Mesendoderm (in vitro differentiated cells): ENCODE measurements around the gene EHBP1.
"Not testable (repeated sequence)": the region's sequence is repeated elsewhere in the genome, so short reads cannot be mapped to it uniquely, and the experiment has no call there.

Experiments used
- DNase-seq: peaks from one replicate; pipeline ENCODE4 v3.0.0; 2013
- H2AK5ac ChIP-seq: 2 replicates; pipeline ENCODE4 v1.6.1; 2013; ENCODE audit warnings: low read length, inconsistent platforms
- H2BK120ac ChIP-seq: 2 replicates; pipeline ENCODE4 v1.6.1; 2013; ENCODE audit warnings: low read depth, mild to moderate bottlenecking, low read length, moderate library complexity, mixed read lengths
- H2BK15ac ChIP-seq: replicated peaks from 2 replicates; pipeline ENCODE4 v1.6.1; 2013; ENCODE audit warnings: low read depth, mild to moderate bottlenecking, moderate library complexity
- H2BK5ac ChIP-seq: 2 replicates; pipeline ENCODE4 v1.6.1; 2013; ENCODE audit warnings: low read length, inconsistent platforms
- H3K18ac ChIP-seq: 2 replicates; pipeline ENCODE4 v1.6.1; 2013; ENCODE audit warnings: mild to moderate bottlenecking, low read length, mixed read lengths
- H3K23ac ChIP-seq: one replicate; pipeline ENCODE4 v1.6.1; 2013; ENCODE audit warnings: low read length
- H3K27ac ChIP-seq: 2 replicates; pipeline ENCODE4 v1.5.1; 2013; ENCODE audit warnings: low read depth, mild to moderate bottlenecking, inconsistent platforms, low read length, moderate library complexity
- H3K27me3 ChIP-seq: 2 replicates; pipeline ENCODE4 v1.6.1; 2013; ENCODE audit warnings: low read length, control low read depth, mild to moderate bottlenecking, inconsistent platforms; ENCODE audit not compliant: insufficient read depth, poor library complexity
- H3K36me3 ChIP-seq: 2 replicates; pipeline ENCODE4 v1.6.1; 2013; ENCODE audit warnings: low read length, inconsistent platforms; ENCODE audit not compliant: control insufficient read depth, insufficient read depth
- H3K4ac ChIP-seq: one replicate; pipeline ENCODE4 v1.6.1; 2013; ENCODE audit warnings: low read depth, mild to moderate bottlenecking, low read length, moderate library complexity
- H3K4me1 ChIP-seq: 2 replicates; pipeline ENCODE4 v1.6.1; 2013; ENCODE audit warnings: low read depth, low read length, inconsistent platforms; ENCODE audit not compliant: control insufficient read depth
- H3K4me2 ChIP-seq: 2 replicates; pipeline ENCODE4 v1.6.1; 2013; ENCODE audit warnings: low read length
- H3K4me3 ChIP-seq: 2 replicates; pipeline ENCODE4 v1.5.1; 2013; ENCODE audit warnings: mild to moderate bottlenecking, low read length
- H3K56ac ChIP-seq: one replicate; pipeline ENCODE4 v1.6.1; 2013; ENCODE audit warnings: low read length
- H3K79me1 ChIP-seq: 2 replicates; pipeline ENCODE4 v1.6.1; 2013; ENCODE audit warnings: low read length, inconsistent platforms
- H3K79me2 ChIP-seq: 2 replicates; pipeline ENCODE4 v1.6.1; 2013; ENCODE audit warnings: mild to moderate bottlenecking, low read length; ENCODE audit not compliant: control insufficient read depth, insufficient read depth
- H3K9ac ChIP-seq: 2 replicates; pipeline ENCODE4 v1.6.1; 2013; ENCODE audit warnings: low read length, inconsistent platforms
- H4K5ac ChIP-seq: one replicate; pipeline ENCODE4 v1.6.1; 2013; ENCODE audit warnings: low read length
- H4K8ac ChIP-seq: one replicate; pipeline ENCODE4 v1.6.1; 2013; ENCODE audit warnings: low read depth, mild to moderate bottlenecking, control low read depth, low read length, moderate library complexity
- WGBS: extraction: QIAGEN DNeasy Blood & Tissue Kit; methylation state at CpG from one replicate; pipeline ENCODE4 v1.1.7; 2013; ENCODE audit warnings: low lambda C conversion rate, missing lambda C conversion rate; ENCODE audit not compliant: insufficient coverage; ENCODE audit errors: extremely low coverage; 5-methylcytosine and 5-hydroxymethylcytosine counted together

EHBP1 gene

DNA sequence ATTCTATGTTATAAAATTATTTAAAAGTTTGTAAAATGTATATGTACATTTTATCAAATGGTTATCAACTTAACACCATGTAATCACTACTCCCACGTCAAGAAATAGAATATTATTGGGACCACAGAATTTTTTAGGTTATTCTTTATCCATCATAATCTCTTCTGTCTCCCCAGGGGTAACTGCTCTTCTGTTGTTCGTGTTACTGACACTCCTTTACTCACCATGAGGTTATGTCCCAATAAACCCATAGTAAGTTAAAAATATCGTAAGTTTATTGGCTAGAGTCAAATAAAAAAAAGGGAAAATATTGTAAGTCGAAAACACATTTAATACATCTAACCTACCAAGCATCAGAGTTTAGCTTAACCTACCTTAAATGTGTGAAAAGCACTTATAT is 359.1 kb downstream of the EHBP1 start:
- H3K4me2 ChIP-seq: no peak overlapping the region
- peaks cover 3% of the 10 kb centered on the region for H3K27me3 ChIP-seq
- H3K4me3 ChIP-seq: no peak overlapping the region
- no peaks in the 10 kb centered on the region for H3K79me2 ChIP-seq
- H2BK5ac ChIP-seq: no peak overlapping the region
- H3K18ac ChIP-seq: no peak overlapping the region
- H4K8ac ChIP-seq: no peak overlapping the region
- no peak overlapping the region for H2BK120ac ChIP-seq
- no peak overlapping the region for H2AK5ac ChIP-seq
- no peak overlapping the region for H3K4ac ChIP-seq
- no peak overlapping the region for H2BK15ac ChIP-seq
- H3K79me1 ChIP-seq: no peaks in the 10 kb centered on the region
- no peak for DNase-seq
- no peak overlapping the region for H3K27ac ChIP-seq
- no peak overlapping the region for H4K5ac ChIP-seq
- H3K56ac ChIP-seq: no peak overlapping the region
- WGBS: no CpG with 5 or more reads among the region's 4 CpGs
- no peak overlapping the region for H3K23ac ChIP-seq
- H3K9ac ChIP-seq: no peak overlapping the region
- H3K36me3 ChIP-seq: no peaks in the 10 kb centered on the region
- H3K4me1 ChIP-seq: peaks cover 2% of the 10 kb centered on the region

DNA sequence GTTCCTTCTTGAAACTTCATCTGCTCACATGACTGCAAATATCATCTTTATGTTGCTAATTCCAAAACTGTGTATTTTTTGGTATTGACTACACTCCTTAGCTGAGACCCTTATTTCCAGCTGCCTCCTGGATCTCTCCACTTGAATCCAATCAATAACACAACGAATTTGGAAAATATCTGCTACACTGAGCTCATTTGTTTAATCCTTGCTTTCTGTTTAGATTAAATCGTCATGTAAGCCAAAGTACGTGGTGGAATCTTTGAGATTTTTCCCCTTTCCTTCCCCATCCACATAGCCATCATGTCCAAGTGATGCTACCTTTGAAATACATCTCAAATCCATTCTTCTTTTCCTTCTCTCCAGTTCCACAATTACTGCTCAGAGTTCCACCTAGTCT is 360.8 kb downstream of the EHBP1 start:
- no peak overlapping the region for H4K8ac ChIP-seq
- no peak overlapping the region for H3K23ac ChIP-seq
- H3K4me2 ChIP-seq: no peak overlapping the region
- no CpG with 5 or more reads among the region's 3 CpGs for WGBS
- no peak overlapping the region for H3K27ac ChIP-seq
- no peak overlapping the region for H3K9ac ChIP-seq
- no peaks in the 10 kb centered on the region for H3K79me2 ChIP-seq
- H3K56ac ChIP-seq: no peak overlapping the region
- no peak overlapping the region for H3K18ac ChIP-seq
- H2BK15ac ChIP-seq: no peak overlapping the region
- no peak overlapping the region for H3K4ac ChIP-seq
- no peak overlapping the region for H2AK5ac ChIP-seq
- no peaks in the 10 kb centered on the region for H3K36me3 ChIP-seq
- no peak overlapping the region for H4K5ac ChIP-seq
- no peaks in the 10 kb centered on the region for H3K79me1 ChIP-seq
- H2BK120ac ChIP-seq: no peak overlapping the region
- DNase-seq: no peak
- H3K4me1 ChIP-seq: no peaks in the 10 kb centered on the region
- H3K27me3 ChIP-seq: no peaks in the 10 kb centered on the region
- no peak overlapping the region for H2BK5ac ChIP-seq
- H3K4me3 ChIP-seq: no peak overlapping the region

DNA sequence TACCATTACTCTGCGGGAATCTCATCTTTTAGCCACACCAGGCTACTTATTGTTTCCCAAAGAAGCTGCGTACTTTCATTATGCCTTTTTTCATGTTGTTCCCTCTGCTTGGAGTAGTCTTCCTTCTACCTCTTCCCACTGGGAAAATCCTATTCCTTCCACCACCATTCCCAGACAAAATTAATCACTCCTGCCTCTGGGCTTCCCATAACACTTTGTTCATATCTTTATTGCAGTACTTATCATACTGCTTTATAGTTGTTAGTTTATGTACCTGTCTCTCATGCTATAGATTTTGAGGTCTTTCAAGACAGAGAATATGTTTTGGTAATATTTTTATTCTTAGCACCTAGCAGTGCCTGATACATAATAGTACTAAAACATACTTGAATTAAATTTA is 361.3 kb downstream of the EHBP1 start:
- H3K4me2 ChIP-seq: no peak overlapping the region
- no peak overlapping the region for H4K8ac ChIP-seq
- H2BK5ac ChIP-seq: no peak overlapping the region
- H3K9ac ChIP-seq: no peak overlapping the region
- H2BK120ac ChIP-seq: no peak overlapping the region
- H4K5ac ChIP-seq: no peak overlapping the region
- no peak overlapping the region for H3K18ac ChIP-seq
- no peak overlapping the region for H2AK5ac ChIP-seq
- WGBS: no CpG with 5 or more reads among the region's 2 CpGs
- no peaks in the 10 kb centered on the region for H3K36me3 ChIP-seq
- H3K79me2 ChIP-seq: no peaks in the 10 kb centered on the region
- no peak overlapping the region for H3K27ac ChIP-seq
- H3K4me1 ChIP-seq: no peaks in the 10 kb centered on the region
- H3K79me1 ChIP-seq: no peaks in the 10 kb centered on the region
- H3K23ac ChIP-seq: no peak overlapping the region
- no peak overlapping the region for H3K56ac ChIP-seq
- H3K27me3 ChIP-seq: no peaks in the 10 kb centered on the region
- no peak overlapping the region for H2BK15ac ChIP-seq
- DNase-seq: no peak
- no peak overlapping the region for H3K4ac ChIP-seq
- H3K4me3 ChIP-seq: no peak overlapping the region

DNA sequence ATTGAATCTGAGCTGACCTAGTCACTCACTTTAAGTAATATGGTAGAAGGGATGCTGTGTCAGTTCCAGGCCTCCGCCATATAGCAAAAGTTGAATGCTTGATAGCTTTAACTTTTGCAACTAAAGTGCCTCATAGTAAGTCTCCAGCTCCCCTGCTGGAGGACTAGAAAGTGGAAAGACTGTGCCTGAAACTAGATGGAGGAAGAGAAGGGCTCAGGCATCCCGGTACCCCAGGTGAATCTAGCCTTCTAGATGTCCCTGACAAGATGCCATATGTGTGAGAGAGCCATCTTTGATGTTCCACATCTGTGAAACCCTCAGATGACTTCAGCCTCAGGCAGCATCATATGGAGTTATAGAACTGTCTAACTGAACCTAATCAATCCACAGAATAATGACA is 366.2 kb downstream of the EHBP1 start:
- H4K8ac ChIP-seq: no peak overlapping the region
- H3K27ac ChIP-seq: no peak overlapping the region
- H3K18ac ChIP-seq: no peak overlapping the region
- WGBS: no CpG with 5 or more reads among the region's 2 CpGs
- no peak overlapping the region for H3K4me2 ChIP-seq
- H3K4ac ChIP-seq: no peak overlapping the region
- no peaks in the 10 kb centered on the region for H3K79me1 ChIP-seq
- DNase-seq: no peak
- no peak overlapping the region for H3K9ac ChIP-seq
- H3K56ac ChIP-seq: no peak overlapping the region
- no peaks in the 10 kb centered on the region for H3K36me3 ChIP-seq
- H2BK5ac ChIP-seq: no peak overlapping the region
- no peak overlapping the region for H3K4me3 ChIP-seq
- no peaks in the 10 kb centered on the region for H3K4me1 ChIP-seq
- H2BK15ac ChIP-seq: no peak overlapping the region
- H4K5ac ChIP-seq: no peak overlapping the region
- H2AK5ac ChIP-seq: no peak overlapping the region
- H2BK120ac ChIP-seq: no peak overlapping the region
- H3K79me2 ChIP-seq: no peaks in the 10 kb centered on the region
- H3K23ac ChIP-seq: no peak overlapping the region
- H3K27me3 ChIP-seq: no peaks in the 10 kb centered on the region

GRCh38 chr2:63073994-63074393 is 368.5 kb downstream of the EHBP1 start:
- Histone ChIP-seq H3K4me3 (no peak overlapping the region), H3K79me1 (no peaks in the 10 kb centered on the region), H3K18ac (no peak overlapping the region), H2BK120ac (no peak overlapping the region), H3K4me2 (no peak overlapping the region), H3K4me1 (no peaks in the 10 kb centered on the region), H2BK15ac (no peak overlapping the region), H3K27me3 (no peaks in the 10 kb centered on the region), H2AK5ac (no peak overlapping the region), H3K79me2 (no peaks in the 10 kb centered on the region), H3K27ac (no peak overlapping the region), H4K8ac (no peak overlapping the region), H3K56ac (no peak overlapping the region), H3K4ac (no peak overlapping the region), H2BK5ac (no peak overlapping the region), H3K9ac (no peak overlapping the region), H3K23ac (no peak overlapping the region), H4K5ac (no peak overlapping the region), H3K36me3 (no peaks in the 10 kb centered on the region)
- DNase-seq: no peak
- WGBS: no CpG with 5 or more reads among the region's 3 CpGs

GRCh38 chr2:63074399-63074798 is 368.9 kb downstream of the EHBP1 start:
- not testable (repeated sequence) for H4K8ac ChIP-seq, H3K4me1 ChIP-seq, H3K79me2 ChIP-seq, H3K4me2 ChIP-seq, H2BK15ac ChIP-seq, H3K27me3 ChIP-seq, H3K27ac ChIP-seq, H4K5ac ChIP-seq, DNase-seq, H3K4me3 ChIP-seq, H2BK5ac ChIP-seq, H3K18ac ChIP-seq, H3K9ac ChIP-seq, H3K56ac ChIP-seq, H2AK5ac ChIP-seq, H2BK120ac ChIP-seq, H3K36me3 ChIP-seq, H3K79me1 ChIP-seq, H3K4ac ChIP-seq, H3K23ac ChIP-seq
- no CpG with 5 or more reads among the region's 4 CpGs for WGBS
